ENCODE data around the gene TDRD9. TPM values are rescaled to one million over a fixed set of nuclear protein-coding genes. Genes with fewer than 3 reads are reported as not detected.

Gene TDRD9
- total RNA-seq, 1 donor from 2014 or later: not detected

GRCh38 chr14:104037074-104037473 is 108.8 kb downstream of the TDRD9 start:
- DNase-seq (ENCODE audit: low read depth): no peak
- H3K4me1 Mint-ChIP-seq (ENCODE audit: low read depth, unreplicated experiment): no peaks in the 10 kb centered on the region
- Histone ChIP-seq H3K4me3 (ENCODE audit: insufficient read depth, low read depth, low read length) (no peak overlapping the region), H3K27ac (ENCODE audit: low read depth, low read length) (no peak overlapping the region), H3K79me2 (ENCODE audit: insufficient read depth, low read length) (no peaks in the 10 kb centered on the region), H2AFZ (ENCODE audit: low read depth, low read length) (no peak overlapping the region), H3K4me2 (ENCODE audit: low read length) (no peak overlapping the region), H3K9ac (ENCODE audit: low read length) (no peak overlapping the region), H4K20me1 (ENCODE audit: insufficient read depth, low read length) (no peaks in the 10 kb centered on the region), H3K27me3 (ENCODE audit: insufficient read depth, low read length) (peaks cover 11% of the 10 kb centered on the region), H3K4me1 (ENCODE audit: insufficient read depth, low read length) (no peaks in the 10 kb centered on the region), H3K36me3 (ENCODE audit: insufficient read depth, low read length) (no peaks in the 10 kb centered on the region), H3K9me3 (ENCODE audit: insufficient read depth, low read depth, low read length) (no peaks in the 10 kb centered on the region)
- no peaks in the 10 kb centered on the region for H3K36me3 Mint-ChIP-seq (ENCODE audit: low read depth, unreplicated experiment)
- no peak for FAIRE-seq
- no peak overlapping the region for H3K4me3 Mint-ChIP-seq (ENCODE audit: unreplicated experiment)
- peaks cover 53% of the 10 kb centered on the region for H3K27me3 Mint-ChIP-seq (ENCODE audit: low read depth, unreplicated experiment)
- no peaks in the 10 kb centered on the region for H3K9me3 Mint-ChIP-seq (ENCODE audit: unreplicated experiment)
- TF ChIP-seq CTCF (IDR thresholded peaks at IDR 0.05; ENCODE audit: insufficient read depth, low read depth, low read length) (no peak), EZH2 (IDR thresholded peaks at IDR 0.05; ENCODE audit: insufficient read depth, low read length) (no peak)
- H3K27ac Mint-ChIP-seq (ENCODE audit: unreplicated experiment): no peak overlapping the region

GRCh38 chr14:104037903-104038302 is 109.6 kb downstream of the TDRD9 start:
- Mint-ChIP-seq H3K36me3 (ENCODE audit: low read depth, unreplicated experiment) (no peaks in the 10 kb centered on the region), H3K27ac (ENCODE audit: unreplicated experiment) (no peak overlapping the region), H3K9me3 (ENCODE audit: unreplicated experiment) (no peaks in the 10 kb centered on the region), H3K4me3 (ENCODE audit: unreplicated experiment) (no peak overlapping the region), H3K27me3 (ENCODE audit: low read depth, unreplicated experiment) (peaks cover 48% of the 10 kb centered on the region), H3K4me1 (ENCODE audit: low read depth, unreplicated experiment) (no peaks in the 10 kb centered on the region)
- Histone ChIP-seq H3K9me3 (ENCODE audit: insufficient read depth, low read depth, low read length) (no peaks in the 10 kb centered on the region), H3K4me2 (ENCODE audit: low read length) (no peak overlapping the region), H2AFZ (ENCODE audit: low read depth, low read length) (no peak overlapping the region), H3K27ac (ENCODE audit: low read depth, low read length) (no peak overlapping the region), H3K4me1 (ENCODE audit: insufficient read depth, low read length) (no peaks in the 10 kb centered on the region), H3K9ac (ENCODE audit: low read length) (no peak overlapping the region), H4K20me1 (ENCODE audit: insufficient read depth, low read length) (no peaks in the 10 kb centered on the region), H3K27me3 (ENCODE audit: insufficient read depth, low read length) (peaks cover 11% of the 10 kb centered on the region), H3K4me3 (ENCODE audit: insufficient read depth, low read depth, low read length) (no peak overlapping the region), H3K36me3 (ENCODE audit: insufficient read depth, low read length) (no peaks in the 10 kb centered on the region), H3K79me2 (ENCODE audit: insufficient read depth, low read length) (no peaks in the 10 kb centered on the region)
- DNase-seq (ENCODE audit: low read depth): no peak
- no peak for FAIRE-seq
- TF ChIP-seq EZH2 (IDR thresholded peaks at IDR 0.05; ENCODE audit: insufficient read depth, low read length): no peak
- TF ChIP-seq CTCF (IDR thresholded peaks at IDR 0.05; ENCODE audit: insufficient read depth, low read depth, low read length): no peak

GRCh38 chr14:104039214-104039613 is 111.0 kb downstream of the TDRD9 start:
- no peak overlapping the region for H3K27ac Mint-ChIP-seq (ENCODE audit: unreplicated experiment)
- Histone ChIP-seq H3K27ac (ENCODE audit: low read depth, low read length) (no peak overlapping the region), H4K20me1 (ENCODE audit: insufficient read depth, low read length) (no peaks in the 10 kb centered on the region), H3K4me1 (ENCODE audit: insufficient read depth, low read length) (no peaks in the 10 kb centered on the region), H3K4me3 (ENCODE audit: insufficient read depth, low read depth, low read length) (no peak overlapping the region), H3K79me2 (ENCODE audit: insufficient read depth, low read length) (no peaks in the 10 kb centered on the region), H2AFZ (ENCODE audit: low read depth, low read length) (no peak overlapping the region), H3K36me3 (ENCODE audit: insufficient read depth, low read length) (no peaks in the 10 kb centered on the region), H3K27me3 (ENCODE audit: insufficient read depth, low read length) (peaks cover 11% of the 10 kb centered on the region), H3K9ac (ENCODE audit: low read length) (no peak overlapping the region), H3K9me3 (ENCODE audit: insufficient read depth, low read depth, low read length) (no peaks in the 10 kb centered on the region), H3K4me2 (ENCODE audit: low read length) (no peak overlapping the region)
- no peak for DNase-seq (ENCODE audit: low read depth)
- H3K4me1 Mint-ChIP-seq (ENCODE audit: low read depth, unreplicated experiment): no peaks in the 10 kb centered on the region
- peaks cover 40% of the 10 kb centered on the region for H3K27me3 Mint-ChIP-seq (ENCODE audit: low read depth, unreplicated experiment)
- H3K4me3 Mint-ChIP-seq (ENCODE audit: unreplicated experiment): no peak overlapping the region
- no peak for FAIRE-seq
- TF ChIP-seq CTCF (IDR thresholded peaks at IDR 0.05; ENCODE audit: insufficient read depth, low read depth, low read length) (no peak), EZH2 (IDR thresholded peaks at IDR 0.05; ENCODE audit: insufficient read depth, low read length) (no peak)
- H3K36me3 Mint-ChIP-seq (ENCODE audit: low read depth, unreplicated experiment): no peaks in the 10 kb centered on the region
- no peaks in the 10 kb centered on the region for H3K9me3 Mint-ChIP-seq (ENCODE audit: unreplicated experiment)
